GM19395 (cell line): ENCODE results near the gene AGFG1.

ENCODE experiments used
- ATAC-seq: cut with Tn5 transposase; IDR thresholded peaks from one replicate; pipeline ENCODE4 v1.9.1; 2021; ENCODE audit warnings: mild to moderate bottlenecking, moderate library complexity; ENCODE audit not compliant: unreplicated experiment

The AGFG1 gene

DNA sequence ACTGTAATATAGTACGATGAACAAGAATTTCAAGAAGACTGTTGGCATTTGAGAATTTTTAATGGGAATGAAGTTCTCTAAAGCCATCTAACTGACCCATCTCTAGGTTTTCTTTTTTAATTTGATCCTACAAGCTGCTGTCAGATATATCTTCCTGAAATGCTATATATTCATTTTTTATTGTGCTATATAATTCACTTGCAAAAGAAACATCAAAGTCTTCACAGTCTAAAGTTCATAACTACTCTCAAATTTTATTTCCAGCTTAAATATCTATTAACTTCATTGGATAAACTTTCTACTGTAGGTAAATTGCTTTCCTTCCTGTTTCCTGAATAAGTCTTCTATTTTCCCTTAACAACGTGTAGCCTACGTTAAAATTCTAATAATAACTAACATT is 130.4 kb downstream of the AGFG1 start:
- ATAC-seq = no peak

DNA sequence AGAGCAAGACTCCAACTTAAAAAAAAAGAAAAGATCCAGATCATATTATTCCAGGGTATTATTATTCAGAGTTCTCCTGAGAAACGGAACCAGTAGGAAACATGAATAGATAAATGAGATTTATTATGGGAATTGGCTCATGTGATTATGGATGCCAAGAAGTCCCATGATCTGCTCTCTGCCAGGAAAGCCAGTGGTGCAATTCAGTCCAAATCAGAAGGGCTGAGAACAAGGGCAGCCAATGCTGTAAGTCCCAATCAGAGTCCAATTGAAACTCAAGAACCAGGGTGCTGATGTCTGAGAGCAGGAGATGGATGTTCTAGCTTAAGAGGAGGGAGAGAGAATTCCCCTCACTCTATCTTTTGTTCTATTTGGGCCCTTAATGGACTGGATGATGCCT is 134.5 kb downstream of the AGFG1 start:
- ATAC-seq = no peak

DNA sequence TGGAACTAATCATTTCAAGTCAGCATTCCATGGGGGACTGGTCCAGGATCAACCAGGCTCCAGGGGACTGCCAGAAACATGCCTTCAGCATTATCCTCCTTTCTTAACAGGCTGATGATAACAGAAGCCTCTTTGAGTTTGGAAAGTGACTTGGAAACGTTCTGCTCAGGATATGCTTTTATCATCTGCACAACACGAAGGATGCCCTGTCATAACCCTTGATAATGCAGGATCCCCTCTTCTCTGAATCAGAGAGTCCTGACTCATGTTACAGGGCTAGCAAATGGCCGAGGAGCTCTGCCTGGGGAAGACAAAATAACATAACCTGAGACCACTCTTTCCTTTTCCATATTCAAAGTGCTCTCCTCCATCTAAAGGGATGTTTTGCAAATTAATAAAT is 136.0 kb downstream of the AGFG1 start:
- ATAC-seq = no peak

DNA sequence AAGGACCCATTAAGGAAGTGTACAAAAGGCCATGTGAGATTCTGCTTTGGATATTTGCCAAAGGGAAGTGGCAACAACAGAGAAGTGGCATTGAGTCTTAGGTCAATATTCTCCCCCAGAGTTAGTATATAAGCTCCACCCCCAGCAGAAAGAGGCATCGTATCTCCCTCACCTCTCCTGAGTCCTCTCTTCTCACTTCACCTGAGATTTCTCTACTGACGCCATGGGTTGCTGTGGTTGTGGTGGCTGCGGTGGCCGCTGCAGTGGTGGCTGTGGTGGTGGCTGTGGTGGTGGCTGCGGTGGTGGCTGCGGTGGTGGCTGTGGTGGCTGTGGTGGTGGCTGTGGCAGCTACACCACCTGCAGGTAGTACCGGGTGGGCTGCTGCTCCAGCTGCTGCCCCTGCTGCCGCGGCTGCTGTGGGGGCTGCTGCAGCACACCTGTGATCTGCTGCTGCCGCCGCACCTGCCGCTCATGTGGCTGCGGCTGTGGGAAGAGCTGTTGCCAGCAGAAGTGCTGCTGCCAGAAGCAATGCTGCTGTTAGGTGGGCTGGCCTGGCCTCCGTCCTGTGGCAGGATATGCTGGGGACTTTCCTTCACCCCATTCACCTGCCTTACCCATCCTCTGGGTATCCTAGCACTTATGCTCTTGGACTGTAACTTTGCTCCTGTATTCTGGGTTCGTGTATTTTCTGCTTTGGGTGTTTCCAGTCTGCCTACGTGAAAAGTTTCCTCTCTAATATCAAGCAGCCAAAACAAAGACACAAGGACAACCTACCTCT is 136.8 kb downstream of the AGFG1 start:
- peak; percentile 61 for ATAC-seq

DNA sequence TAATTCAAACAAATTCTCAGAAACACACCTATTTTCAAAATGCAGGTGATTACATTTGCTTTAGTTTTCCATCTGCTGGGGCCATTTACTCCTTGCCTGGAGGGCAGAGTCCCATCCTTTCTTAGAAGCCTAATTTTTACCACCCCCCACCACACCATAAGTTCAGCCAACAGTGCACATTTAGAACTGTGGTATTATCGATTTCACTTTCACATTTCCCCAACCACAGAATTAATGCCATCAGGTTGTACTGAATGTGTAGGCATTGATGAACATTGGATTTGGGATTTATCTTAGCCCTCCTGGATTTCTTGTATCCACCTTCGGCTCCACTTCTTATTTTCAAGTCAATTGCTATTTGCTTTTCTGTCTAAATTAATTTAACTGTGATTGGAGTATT is 138.2 kb downstream of the AGFG1 start:
- ATAC-seq = no peak
